Memory B cell (primary cell): ENCODE measurements around the gene TINCR.
A peak's percentile ranks its signal among the peaks of the same experiment; 100 is the strongest.

Source experiments
- ATAC-seq: fragments of 150-1000 bp; cut with Tn5 transposase; 2 replicates; pipeline ENCODE4 v1.10.0; 2021; ENCODE audit warnings: low read depth, mild to moderate bottlenecking, moderate library complexity
- DNase-seq, 2 donors: peaks; one replicate each; pipeline ENCODE4 v3.0.0; 2022; ENCODE audit warnings: low spot score in 2 of 2
- H3K27ac Mint-ChIP-seq: one replicate; pipeline ENCODE4 v1.8.0; 2022; ENCODE audit warnings: mild to moderate bottlenecking, moderate library complexity, mixed read lengths
- H3K27me3 Mint-ChIP-seq: one replicate; pipeline ENCODE4 v1.8.0; 2022; ENCODE audit warnings: mixed read lengths
- H3K36me3 Mint-ChIP-seq: one replicate; pipeline ENCODE4 v1.8.0; 2022; ENCODE audit warnings: mild to moderate bottlenecking, mixed read lengths
- H3K4me1 Mint-ChIP-seq: one replicate; pipeline ENCODE4 v1.8.0; 2022; ENCODE audit warnings: mixed read lengths
- H3K4me3 Mint-ChIP-seq: one replicate; pipeline ENCODE4 v1.8.0; 2022; ENCODE audit warnings: mild to moderate bottlenecking, moderate library complexity, mixed read lengths
- H3K9me3 Mint-ChIP-seq: one replicate; pipeline ENCODE4 v1.8.0; 2022; ENCODE audit warnings: mixed read lengths

TINCR gene

DNA sequence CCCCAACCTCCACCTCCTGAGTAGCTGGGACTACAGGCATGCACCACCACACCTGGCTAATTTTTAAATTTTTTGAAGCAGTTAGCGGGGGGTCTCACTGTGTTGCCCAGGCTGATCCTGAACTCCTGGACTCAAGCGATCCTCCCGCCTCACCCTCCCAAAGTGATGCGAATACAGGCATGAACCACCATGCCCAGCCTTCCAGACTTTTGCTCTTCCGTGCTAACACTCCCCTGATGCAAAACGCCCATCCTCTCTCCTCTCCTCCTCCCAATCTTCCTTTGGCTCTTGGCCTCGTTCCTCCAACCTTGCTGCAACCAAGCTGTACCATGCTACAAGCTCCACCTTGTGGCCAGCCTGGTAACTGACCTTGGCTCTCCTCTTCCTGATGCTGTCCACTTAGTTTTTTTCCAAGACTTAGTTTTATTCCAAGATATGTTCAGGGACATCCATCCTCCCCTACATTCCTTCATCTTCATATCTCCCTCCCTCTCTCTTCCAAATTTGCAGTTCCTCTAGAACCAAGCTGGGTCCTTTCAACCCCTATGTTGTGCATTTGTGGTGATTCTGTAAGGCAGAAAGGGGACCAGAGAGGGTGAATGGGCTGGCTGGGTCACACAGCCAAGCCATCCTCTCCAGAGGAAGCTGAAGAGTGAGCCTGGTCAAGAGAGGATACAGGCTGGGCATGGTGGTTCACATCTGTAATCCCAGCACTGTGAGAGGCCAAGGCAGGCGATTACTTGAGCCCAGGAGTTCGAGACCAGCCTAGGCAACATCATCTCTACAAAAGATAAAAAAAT, 32.8 kb downstream of the TINCR start:
- H3K36me3 Mint-ChIP-seq, result peaks cover 8% of the 10 kb centered on the region
- no peak overlapping the region for H3K4me3 Mint-ChIP-seq
- no peak for ATAC-seq
- peaks cover 2% of the 10 kb centered on the region for H3K4me1 Mint-ChIP-seq
- H3K27ac Mint-ChIP-seq, result peak overlapping the region; percentile 48
- peaks cover 17% of the 10 kb centered on the region for H3K27me3 Mint-ChIP-seq
- DNase-seq, result no peak
- peaks cover 7% of the 10 kb centered on the region for H3K9me3 Mint-ChIP-seq

DNA sequence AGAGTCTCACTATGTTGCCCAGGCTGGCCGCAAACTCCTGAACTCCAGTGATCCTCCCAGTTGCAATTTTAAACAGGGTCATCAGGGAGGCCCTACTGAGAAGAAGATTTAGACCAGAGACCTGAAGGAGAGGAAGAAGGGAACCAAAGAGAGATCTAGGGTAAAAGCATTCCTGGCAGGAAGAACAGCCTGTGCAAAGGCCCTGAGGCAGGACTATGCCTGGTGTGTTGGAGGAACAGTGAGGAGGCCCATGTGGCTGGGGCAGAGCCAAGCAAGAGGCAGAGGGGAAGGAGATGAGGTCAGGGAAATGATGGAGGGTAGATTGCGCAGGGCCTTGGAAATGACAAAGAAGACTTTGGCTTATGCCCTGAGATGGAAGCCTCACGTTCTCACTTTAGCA, 34.5 kb downstream of the TINCR start:
- H3K4me3 Mint-ChIP-seq, result no peak overlapping the region
- H3K4me1 Mint-ChIP-seq, result no peaks in the 10 kb centered on the region
- peaks cover 16% of the 10 kb centered on the region for H3K27me3 Mint-ChIP-seq
- H3K36me3 Mint-ChIP-seq, result peaks cover 8% of the 10 kb centered on the region
- DNase-seq (no peak), ATAC-seq (no peak)
- H3K9me3 Mint-ChIP-seq, result peaks cover 7% of the 10 kb centered on the region
- no peak overlapping the region for H3K27ac Mint-ChIP-seq

- Mint-ChIP-seq H3K4me1 (no peaks in the 10 kb centered on the region), H3K9me3 (peaks cover 7% of the 10 kb centered on the region), H3K4me3 (no peak overlapping the region), H3K27ac (no peak overlapping the region), H3K27me3 (peaks cover 12% of the 10 kb centered on the region), H3K36me3 (peaks cover 8% of the 10 kb centered on the region)
- no peak for ATAC-seq
- no peak for DNase-seq
Observed at GRCh38 chr19:5530701-5531100, 37.1 kb downstream of the TINCR start.

DNA sequence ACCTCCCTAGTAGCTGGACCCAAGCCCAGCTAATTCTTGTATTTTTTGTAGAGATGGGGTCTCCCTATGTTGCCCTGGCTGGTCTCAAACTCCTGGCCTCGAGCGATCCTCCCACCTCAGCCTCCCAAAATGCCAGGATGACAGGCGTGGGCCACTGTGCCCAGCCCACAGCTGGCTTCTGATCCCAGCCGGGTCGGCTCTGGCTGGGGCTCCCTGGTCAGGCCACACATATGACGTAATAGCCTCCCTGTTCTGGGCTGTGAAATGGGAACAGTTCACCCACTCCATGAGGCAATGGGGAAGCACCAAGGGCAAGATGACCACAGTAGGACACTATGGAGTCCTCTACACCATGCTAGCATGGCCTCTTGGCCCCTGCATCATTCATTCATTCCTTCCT, 41.1 kb downstream of the TINCR start:
- Mint-ChIP-seq H3K27ac (no peak overlapping the region), H3K4me3 (no peak overlapping the region), H3K27me3 (peaks cover 16% of the 10 kb centered on the region), H3K4me1 (no peaks in the 10 kb centered on the region), H3K9me3 (peaks cover 8% of the 10 kb centered on the region), H3K36me3 (no peaks in the 10 kb centered on the region)
- no peak for DNase-seq
- ATAC-seq, result no peak

DNA sequence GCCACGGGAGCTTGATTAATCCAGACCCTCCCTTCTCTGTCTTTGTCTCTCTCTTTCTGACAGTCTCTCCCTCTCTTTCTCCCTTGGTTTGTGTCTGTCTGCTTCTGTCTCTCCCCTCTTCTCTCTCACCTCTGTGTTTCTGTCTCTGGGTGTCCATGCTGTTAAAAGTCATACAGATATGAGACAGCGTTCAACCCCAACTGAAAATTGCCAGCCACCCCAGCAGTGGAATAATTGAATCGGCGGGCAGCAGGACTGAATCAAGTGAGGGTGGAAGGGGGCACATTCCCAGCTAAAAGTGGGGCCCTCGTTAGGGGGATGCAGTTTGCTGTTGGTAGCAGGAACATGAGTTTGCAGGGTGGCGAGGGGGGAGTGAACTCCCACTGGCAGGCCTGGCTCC, 43.7 kb downstream of the TINCR start:
- no peak for DNase-seq
- Mint-ChIP-seq H3K27me3 (peaks cover 15% of the 10 kb centered on the region), H3K4me1 (no peaks in the 10 kb centered on the region), H3K27ac (no peak overlapping the region), H3K4me3 (no peak overlapping the region), H3K9me3 (peaks cover 8% of the 10 kb centered on the region), H3K36me3 (no peaks in the 10 kb centered on the region)
- no peak for ATAC-seq

DNA sequence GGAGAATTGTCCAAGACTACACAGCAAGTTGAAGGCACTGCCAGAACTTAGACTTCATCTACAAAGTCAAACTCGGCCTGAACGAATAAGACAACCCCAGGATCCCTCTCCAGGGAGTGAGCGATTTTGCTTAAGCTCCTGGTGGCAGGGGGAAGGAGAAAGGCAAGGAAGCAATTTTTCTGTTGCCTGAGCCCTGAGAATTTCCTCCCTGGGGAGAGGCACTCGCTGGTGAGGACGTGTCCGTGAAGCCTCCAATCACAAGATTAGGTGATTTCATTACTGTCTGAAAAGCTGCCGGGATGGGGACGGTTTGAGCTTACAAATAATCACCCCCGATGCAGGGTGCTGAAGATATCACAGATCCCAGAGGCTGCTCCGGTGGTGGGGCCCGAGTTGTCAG, 45.6 kb downstream of the TINCR start:
- Mint-ChIP-seq H3K4me1 (no peaks in the 10 kb centered on the region), H3K9me3 (peaks cover 11% of the 10 kb centered on the region), H3K4me3 (no peak overlapping the region), H3K36me3 (no peaks in the 10 kb centered on the region), H3K27me3 (peaks cover 17% of the 10 kb centered on the region), H3K27ac (no peak overlapping the region)
- no peak for ATAC-seq
- no peak for DNase-seq

- no peak overlapping the region for H3K27ac Mint-ChIP-seq
- H3K9me3 Mint-ChIP-seq, result peaks cover 16% of the 10 kb centered on the region
- ATAC-seq (no peak), DNase-seq (no peak)
- no peaks in the 10 kb centered on the region for H3K4me1 Mint-ChIP-seq
- peaks cover 12% of the 10 kb centered on the region for H3K27me3 Mint-ChIP-seq
- peaks cover 2% of the 10 kb centered on the region for H3K36me3 Mint-ChIP-seq
- no peak overlapping the region for H3K4me3 Mint-ChIP-seq
Observed at GRCh38 chr19:5520501-5520900, 47.3 kb downstream of the TINCR start.

GRCh38 chr19:5519076-5519475, 48.7 kb downstream of the TINCR start:
- Mint-ChIP-seq H3K27me3 (peaks cover 4% of the 10 kb centered on the region), H3K36me3 (peaks cover 2% of the 10 kb centered on the region), H3K9me3 (peaks cover 9% of the 10 kb centered on the region), H3K27ac (no peak overlapping the region), H3K4me3 (no peak overlapping the region), H3K4me1 (no peaks in the 10 kb centered on the region)
- ATAC-seq, result no peak
- no peak for DNase-seq

DNA sequence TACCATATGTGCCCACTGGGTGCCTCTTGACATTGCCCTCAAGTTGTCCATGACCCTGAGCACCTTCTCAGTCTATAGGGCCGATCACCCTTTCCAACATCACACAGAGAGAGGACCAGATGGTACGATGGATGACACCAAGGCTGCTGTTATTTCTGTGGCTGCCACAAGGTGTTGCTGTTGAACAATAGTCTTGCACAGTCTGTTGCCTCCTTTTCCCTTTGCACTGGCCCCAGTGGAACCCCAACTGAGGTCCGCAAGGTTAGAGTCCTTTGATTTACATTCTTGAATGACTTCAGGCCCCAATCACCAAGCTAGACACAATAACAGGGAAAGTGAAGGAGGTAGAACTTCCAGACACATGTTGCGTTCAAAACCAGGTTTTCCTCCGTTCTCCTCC, 52.0 kb downstream of the TINCR start:
- Mint-ChIP-seq H3K27me3 (peaks cover 1% of the 10 kb centered on the region), H3K27ac (no peak overlapping the region), H3K4me3 (no peak overlapping the region), H3K36me3 (peaks cover 4% of the 10 kb centered on the region), H3K4me1 (no peaks in the 10 kb centered on the region), H3K9me3 (peaks cover 10% of the 10 kb centered on the region)
- ATAC-seq (no peak), DNase-seq (no peak)

DNA sequence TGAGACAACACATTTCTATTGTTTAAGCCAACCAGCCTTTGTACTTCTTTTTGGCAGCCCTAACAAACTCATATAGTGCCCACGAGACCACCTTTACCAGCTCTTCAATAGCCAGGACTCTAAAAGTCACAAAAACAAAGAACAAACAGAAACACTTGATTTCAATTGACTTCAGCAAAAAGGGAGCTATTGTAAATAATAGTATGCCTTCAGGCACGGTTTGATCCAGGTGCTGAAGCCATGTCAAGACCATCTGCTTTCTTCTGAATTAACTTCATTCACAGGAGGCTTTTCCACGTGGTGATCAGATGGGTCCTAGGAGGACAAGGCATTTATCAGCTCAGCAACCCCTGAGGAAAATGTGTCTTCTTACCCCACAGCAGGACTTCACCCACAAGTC, 53.8 kb downstream of the TINCR start:
- Mint-ChIP-seq H3K4me3 (no peak overlapping the region), H3K27me3 (peaks cover 4% of the 10 kb centered on the region), H3K27ac (no peak overlapping the region), H3K4me1 (no peaks in the 10 kb centered on the region), H3K9me3 (peaks cover 10% of the 10 kb centered on the region), H3K36me3 (peaks cover 6% of the 10 kb centered on the region)
- ATAC-seq (no peak), DNase-seq (no peak)

GRCh38 chr19:5512715-5513114, 55.0 kb downstream of the TINCR start:
- Mint-ChIP-seq H3K9me3 (peaks cover 7% of the 10 kb centered on the region), H3K4me1 (no peaks in the 10 kb centered on the region), H3K27me3 (peaks cover 2% of the 10 kb centered on the region), H3K27ac (no peak overlapping the region), H3K36me3 (peaks cover 6% of the 10 kb centered on the region), H3K4me3 (no peak overlapping the region)
- DNase-seq (no peak), ATAC-seq (no peak)
